Ectodermal cell (in vitro differentiated cells): ENCODE measurements around the gene ZKSCAN7. TPM values are rescaled to one million over a fixed set of nuclear protein-coding genes. Genes with fewer than 3 reads are reported as not detected.

ENCODE experiments used
- H3K27ac ChIP-seq: 2 replicates; pipeline ENCODE4 v1.7.0; 2013; ENCODE audit warnings: mild to moderate bottlenecking, low read depth, low read length; ENCODE audit not compliant: insufficient read depth, poor library complexity, severe bottlenecking
- H3K27me3 ChIP-seq: 2 replicates; pipeline ENCODE4 v1.7.0; 2013; ENCODE audit warnings: mild to moderate bottlenecking, low read length; ENCODE audit not compliant: insufficient read depth, control insufficient read depth, poor library complexity, severe bottlenecking
- H3K36me3 ChIP-seq: one replicate; pipeline ENCODE4 v1.7.0; 2013; ENCODE audit warnings: low read length; ENCODE audit not compliant: control insufficient read depth, insufficient read depth
- H3K4me1 ChIP-seq: one replicate; pipeline ENCODE4 v1.7.0; 2013; ENCODE audit warnings: low read length; ENCODE audit not compliant: control insufficient read depth, insufficient read depth
- H3K4me3 ChIP-seq: 2 replicates; pipeline ENCODE4 v1.7.0; 2013; ENCODE audit warnings: low read depth, low read length, control low read depth; ENCODE audit not compliant: insufficient read depth
- H3K9me3 ChIP-seq: 2 replicates; pipeline ENCODE4 v1.7.0; 2013; ENCODE audit warnings: mild to moderate bottlenecking, low read length, moderate library complexity; ENCODE audit not compliant: control insufficient read depth
- WGBS, 2 experiments: methylation state at CpG; one replicate each; pipeline ENCODE4 v1.1.7; 2013; ENCODE audit warnings: missing lambda C conversion rate in 2 of 2; 5-methylcytosine and 5-hydroxymethylcytosine counted together
- polyA plus RNA-seq, 4 experiments: library from polyadenylated mRNA; stranded (reverse); fragments of 50-300 nt; gene quantifications; one replicate each; pipeline ENCODE4 v1.2.3, GENCODE V29; 2013

Gene ZKSCAN7
- 15.1 TPM for polyA plus RNA-seq (2013, experiment 1 of 4)
- 15.8 TPM for polyA plus RNA-seq (2013, experiment 2 of 4)
- polyA plus RNA-seq (2013, experiment 3 of 4), result 13.9 TPM
- polyA plus RNA-seq (2013, experiment 4 of 4), result 15.5 TPM

DNA sequence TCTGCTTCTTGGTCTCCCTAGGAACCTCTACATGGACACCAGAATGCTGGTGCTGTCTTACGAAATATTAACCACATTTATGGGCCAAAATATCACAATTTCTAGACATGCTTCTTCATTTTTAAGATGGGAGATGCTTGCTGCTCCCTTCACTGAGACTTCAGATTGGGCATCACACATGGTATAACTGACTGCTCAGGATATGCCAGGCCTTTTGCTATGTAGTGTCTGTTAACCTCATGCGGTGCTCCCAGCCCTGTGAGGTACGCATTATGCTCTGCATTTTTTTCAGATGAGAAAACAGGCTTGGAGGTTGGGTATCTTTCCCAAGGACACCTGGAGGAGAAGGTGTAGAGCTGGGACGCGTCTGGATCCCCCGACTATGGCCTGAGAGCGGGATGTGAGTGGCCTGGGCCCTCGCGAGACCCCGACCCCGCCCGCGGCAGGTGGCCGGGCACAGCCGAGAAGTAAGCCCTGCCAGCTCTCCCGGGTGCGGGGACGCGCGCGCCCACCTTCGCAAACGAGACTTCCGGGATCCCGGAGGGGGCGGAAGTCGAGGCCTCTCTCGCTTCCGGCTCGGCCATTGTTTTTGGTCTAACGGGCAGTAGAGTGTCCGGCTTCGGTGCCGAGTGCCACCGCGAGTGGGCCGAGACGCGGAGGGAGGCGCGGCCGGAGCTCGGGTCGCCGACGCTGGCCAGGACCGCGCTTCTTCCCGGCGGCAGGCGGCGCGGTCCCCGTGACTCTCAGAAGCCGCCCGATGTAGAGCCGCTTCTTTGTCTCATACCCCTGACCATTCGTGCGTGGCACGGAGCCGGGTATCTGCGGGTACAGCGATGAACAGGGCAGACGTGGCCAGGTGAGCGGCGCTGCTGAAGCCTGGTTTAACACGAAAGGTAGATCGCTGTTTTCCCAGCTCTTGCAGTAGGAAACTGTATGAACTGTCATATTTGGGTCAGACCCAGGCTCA, at the start of gene ZKSCAN7:
ZKSCAN7 (plus strand) TSS at position 568 of the 967 bp plus-strand sequence. CDS start 1,855 bp downstream, outside the sequence.
- H3K27me3 ChIP-seq, result peaks cover 34% of the 10 kb centered on the region
- peaks cover 25% of the 10 kb centered on the region for H3K36me3 ChIP-seq
- H3K9me3 ChIP-seq, result no peaks in the 10 kb centered on the region
- WGBS, 2 experiments, result 4 to 5% methylated on average over 68 of the region's 68 CpGs
- H3K27ac ChIP-seq, result no peak within 1 kb of the TSS
- no peaks in the 10 kb centered on the region for H3K4me1 ChIP-seq
- peak within 1 kb of the TSS; percentile 69 for H3K4me3 ChIP-seq

DNA sequence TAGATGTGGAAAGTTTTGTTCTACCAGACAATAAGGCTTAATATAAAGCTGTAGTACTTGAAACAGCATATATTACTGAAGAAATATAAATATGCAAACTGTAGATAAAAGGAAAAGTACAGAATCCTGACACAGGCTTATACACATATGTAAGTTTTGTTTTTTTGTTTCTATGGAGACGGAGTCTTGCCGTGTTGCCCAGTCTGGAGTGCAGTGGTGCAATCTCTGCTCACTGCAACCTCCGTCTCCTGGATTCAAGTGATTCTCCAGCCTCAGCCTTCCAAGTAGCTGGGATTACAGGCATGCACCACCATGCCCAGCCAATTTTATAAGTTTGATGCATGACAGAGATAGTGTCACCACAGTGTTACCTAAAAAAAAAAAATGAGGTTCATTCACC, 48.4 kb upstream of the ZKSCAN7 start:
- H3K27ac ChIP-seq, result no peak overlapping the region
- H3K9me3 ChIP-seq, result no peaks in the 10 kb centered on the region
- 93 to 94% methylated on average over 3 of the region's 3 CpGs for WGBS, 2 experiments

DNA sequence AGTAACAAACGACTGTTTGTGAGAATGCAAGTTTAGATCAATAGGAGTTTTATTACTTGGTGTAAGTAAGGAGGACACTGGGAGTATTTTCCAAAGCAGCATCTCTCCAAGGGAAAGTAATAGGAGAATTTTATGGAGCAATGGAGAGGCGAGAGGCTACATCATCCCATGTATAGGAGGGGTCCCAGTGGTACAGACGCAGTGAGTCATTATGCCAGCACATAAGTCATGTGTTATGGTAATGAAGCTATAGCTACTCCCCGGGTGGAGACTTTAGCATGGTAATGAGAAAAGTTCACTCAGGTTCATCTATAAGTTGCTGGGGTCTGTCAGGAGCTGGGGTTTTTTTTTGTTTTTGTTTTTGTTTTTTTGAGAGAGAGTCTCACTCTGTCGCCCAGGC, 48.0 kb upstream of the ZKSCAN7 start:
- Histone ChIP-seq H3K27ac (no peak overlapping the region), H3K4me1 (peaks cover 5% of the 10 kb centered on the region), H3K4me3 (no peak overlapping the region), H3K9me3 (no peaks in the 10 kb centered on the region), H3K27me3 (no peaks in the 10 kb centered on the region), H3K36me3 (no peaks in the 10 kb centered on the region)
- WGBS, 2 experiments, result 60 to 66% methylated on average over 5 of the region's 5 CpGs

More for the DNA sequence above, 48.4 kb upstream of the ZKSCAN7 start:
- no peaks in the 10 kb centered on the region for H3K27me3 ChIP-seq
- no peaks in the 10 kb centered on the region for H3K36me3 ChIP-seq
- peaks cover 3% of the 10 kb centered on the region for H3K4me1 ChIP-seq
- no peak overlapping the region for H3K4me3 ChIP-seq

DNA sequence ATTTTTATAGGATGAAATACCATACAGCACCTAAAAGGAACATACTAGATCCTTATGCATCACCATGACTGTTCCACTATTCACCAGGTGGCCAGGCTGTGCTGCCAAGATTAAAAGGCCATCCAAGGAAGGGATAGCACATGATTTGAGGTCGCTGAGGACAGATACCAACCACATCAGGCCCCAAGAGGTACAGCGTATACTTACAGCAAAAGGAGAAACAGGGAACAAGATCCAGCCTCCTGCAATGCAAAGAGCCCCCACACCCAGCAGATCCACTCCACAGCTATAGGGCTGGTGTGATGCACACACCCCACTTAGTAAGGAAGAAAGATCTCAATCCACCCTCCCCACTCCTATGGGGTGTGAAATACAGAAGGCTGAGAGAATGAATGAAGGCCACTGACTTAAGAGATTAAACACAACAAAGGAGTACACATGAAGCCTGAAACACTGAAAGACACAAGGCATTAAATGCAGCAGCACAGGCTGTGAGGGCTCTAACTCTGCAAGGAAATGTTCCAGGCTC, 45.5 kb upstream of the ZKSCAN7 start:
- H3K4me3 ChIP-seq, result peak overlapping the region; percentile 91
- no peak overlapping the region for H3K27ac ChIP-seq
- 81 to 83% methylated on average over 2 of the region's 2 CpGs for WGBS, 2 experiments
- no peaks in the 10 kb centered on the region for H3K9me3 ChIP-seq
- no peaks in the 10 kb centered on the region for H3K36me3 ChIP-seq
- peaks cover 5% of the 10 kb centered on the region for H3K4me1 ChIP-seq
- no peaks in the 10 kb centered on the region for H3K27me3 ChIP-seq

DNA sequence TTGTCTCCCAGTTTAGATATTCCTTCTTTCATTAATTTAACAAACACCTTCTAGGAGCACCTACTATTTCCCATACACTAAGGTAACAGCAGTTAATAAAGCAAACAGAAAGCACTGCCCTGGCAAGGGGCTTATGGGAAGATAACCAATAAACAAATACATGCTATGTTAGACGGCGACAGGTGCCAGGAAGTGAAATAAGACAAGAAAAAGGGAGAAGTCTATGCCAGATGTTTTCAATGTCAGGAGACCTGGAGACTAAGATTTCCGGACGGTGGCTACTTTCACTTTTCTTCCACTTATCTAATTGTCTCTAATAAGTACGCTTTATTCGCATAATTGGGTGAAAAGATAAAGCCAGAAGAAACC, 45.0 kb upstream of the ZKSCAN7 start:
- peaks cover 5% of the 10 kb centered on the region for H3K4me1 ChIP-seq
- peak overlapping the region; percentile 91 for H3K4me3 ChIP-seq
- no peak overlapping the region for H3K27ac ChIP-seq
- WGBS, 2 experiments, result 0% methylated on average over 6 of the region's 6 CpGs
- no peaks in the 10 kb centered on the region for H3K27me3 ChIP-seq
- H3K9me3 ChIP-seq, result no peaks in the 10 kb centered on the region
- H3K36me3 ChIP-seq, result no peaks in the 10 kb centered on the region

DNA sequence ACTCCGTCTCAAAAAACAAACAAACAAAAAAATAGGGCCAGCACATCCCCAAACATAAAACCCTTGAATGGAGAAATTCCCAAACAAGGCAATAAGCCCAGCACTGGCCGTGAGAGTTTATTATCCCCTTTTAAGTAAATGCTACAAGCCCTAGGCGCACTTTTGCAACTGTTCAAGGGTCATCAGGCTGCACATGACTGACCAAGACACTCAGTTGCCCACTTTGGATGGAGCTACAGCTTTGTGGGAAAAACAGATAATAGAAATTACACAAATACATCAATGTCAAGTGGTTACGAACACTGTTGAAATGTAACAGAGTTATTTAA, 43.8 kb upstream of the ZKSCAN7 start:
- peak overlapping the region; percentile 91 for H3K27ac ChIP-seq
- H3K27me3 ChIP-seq, result no peaks in the 10 kb centered on the region
- H3K9me3 ChIP-seq, result no peaks in the 10 kb centered on the region
- H3K4me1 ChIP-seq, result peaks cover 5% of the 10 kb centered on the region
- H3K4me3 ChIP-seq, result peak overlapping the region; percentile 91
- 57 to 58% methylated on average over 4 of the region's 4 CpGs for WGBS, 2 experiments
- no peaks in the 10 kb centered on the region for H3K36me3 ChIP-seq

DNA sequence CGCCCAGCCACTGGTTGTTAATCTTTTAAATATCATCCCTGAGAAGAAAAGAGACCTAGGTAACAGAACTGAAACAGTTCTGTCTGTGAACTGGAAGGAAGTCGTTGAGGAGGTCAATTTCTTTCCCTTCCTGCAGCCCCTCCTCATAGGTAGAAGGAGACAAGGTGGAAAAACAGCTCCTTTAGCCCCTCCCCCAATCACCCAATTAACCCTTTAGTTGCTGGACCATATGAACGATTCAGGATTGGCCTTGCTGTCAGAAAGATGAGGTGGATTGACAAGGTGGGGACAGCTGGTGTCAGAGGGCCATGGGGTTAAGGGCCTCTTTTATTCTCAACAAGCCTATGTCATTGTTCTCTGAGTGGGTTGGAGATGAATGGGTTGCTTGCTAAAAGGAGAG, 41.5 kb upstream of the ZKSCAN7 start:
- Histone ChIP-seq H3K4me1 (peaks cover 5% of the 10 kb centered on the region), H3K27ac (no peak overlapping the region), H3K9me3 (no peaks in the 10 kb centered on the region), H3K36me3 (no peaks in the 10 kb centered on the region), H3K27me3 (no peaks in the 10 kb centered on the region), H3K4me3 (no peak overlapping the region)
- WGBS, 2 experiments, result 47 to 54% methylated on average over 2 to 3 of the region's 3 CpGs

DNA sequence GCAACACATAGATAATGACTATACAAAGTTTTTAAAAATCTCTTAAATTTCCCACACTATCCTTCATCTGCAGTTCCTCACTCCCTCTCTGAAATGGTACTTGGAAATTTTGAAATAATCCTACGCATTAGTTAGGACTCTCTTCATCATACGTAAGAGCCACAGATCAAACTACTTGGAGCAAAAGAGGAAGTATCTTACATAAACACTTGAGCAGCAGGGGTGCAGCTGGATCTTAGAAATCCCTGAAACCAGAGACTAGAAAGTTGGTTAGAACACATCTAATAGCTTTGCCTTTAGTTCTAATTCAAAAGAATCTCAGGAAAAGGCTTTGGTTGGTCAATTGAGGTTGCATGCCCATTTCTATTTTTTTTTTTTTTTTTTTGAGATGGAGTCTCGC, 38.8 kb upstream of the ZKSCAN7 start:
- Histone ChIP-seq H3K36me3 (no peaks in the 10 kb centered on the region), H3K27me3 (no peaks in the 10 kb centered on the region), H3K27ac (no peak overlapping the region), H3K4me1 (peaks cover 5% of the 10 kb centered on the region), H3K9me3 (no peaks in the 10 kb centered on the region), H3K4me3 (no peak overlapping the region)
- WGBS, 2 experiments, result 92 to 95% methylated on average over 2 of the region's 3 CpGs

DNA sequence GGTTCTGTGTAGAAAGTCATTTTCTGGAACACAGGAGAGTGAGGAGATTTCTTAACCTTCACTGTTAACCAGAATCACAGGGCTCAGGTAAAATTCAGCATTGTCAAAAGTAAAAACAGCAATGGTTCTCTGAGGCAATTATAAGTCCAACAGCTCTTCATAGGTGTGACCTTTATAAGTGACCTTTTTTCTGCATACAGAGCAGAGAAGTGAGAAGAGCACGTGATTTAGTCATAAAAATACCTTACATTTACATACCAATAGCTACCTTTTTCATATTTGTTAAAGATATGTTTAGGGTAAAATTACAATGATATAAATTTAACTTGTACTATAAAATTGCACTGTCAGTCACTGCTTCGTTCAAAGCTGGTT, 36.2 kb upstream of the ZKSCAN7 start:
- H3K4me3 ChIP-seq, result no peak overlapping the region

DNA sequence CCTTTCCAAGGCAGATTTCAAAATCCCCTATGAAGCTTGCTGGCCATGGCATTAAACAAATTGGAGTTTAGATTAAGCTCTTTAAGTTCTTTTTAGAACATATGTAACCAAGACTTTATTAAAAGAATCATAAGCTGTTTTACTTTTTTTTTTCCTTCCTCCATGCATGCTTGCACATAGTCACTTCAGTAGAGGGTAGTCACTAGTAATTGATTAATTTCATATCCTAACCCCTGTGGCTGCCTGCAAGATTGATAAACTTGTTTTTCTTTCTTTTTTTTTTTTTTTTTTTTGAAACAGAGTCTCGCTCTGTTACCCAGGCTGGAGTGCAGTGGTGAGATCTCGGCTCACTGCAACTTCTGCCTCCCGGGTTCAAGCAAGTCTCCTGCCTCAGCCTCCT, 33.3 kb upstream of the ZKSCAN7 start:
- H3K4me1 ChIP-seq, result no peaks in the 10 kb centered on the region
- WGBS, 2 experiments, result 86 to 94% methylated on average over 3 of the region's 3 CpGs
- no peaks in the 10 kb centered on the region for H3K27me3 ChIP-seq
- H3K9me3 ChIP-seq, result no peaks in the 10 kb centered on the region
- no peak overlapping the region for H3K27ac ChIP-seq
- no peak overlapping the region for H3K4me3 ChIP-seq
- H3K36me3 ChIP-seq, result no peaks in the 10 kb centered on the region

More for the DNA sequence above, 36.2 kb upstream of the ZKSCAN7 start:
- H3K9me3 ChIP-seq, result no peaks in the 10 kb centered on the region
- H3K4me1 ChIP-seq, result no peaks in the 10 kb centered on the region
- 62 to 79% methylated on average over 1 of the region's 2 CpGs for WGBS, 2 experiments
- no peaks in the 10 kb centered on the region for H3K27me3 ChIP-seq
- no peaks in the 10 kb centered on the region for H3K36me3 ChIP-seq
- no peak overlapping the region for H3K27ac ChIP-seq
